ENCODE results near the gene ETS2. TPM values are rescaled to one million over a fixed set of nuclear protein-coding genes. Genes with fewer than 3 reads are reported as not detected.

ETS2 gene
- total and polyA plus RNA-seq, 10 of the 15 experiments (the other 5 are each of a cell fraction or from before 2014, with no cell fraction given) = 0.52 to 8.6 (median 3.8) TPM

DNA sequence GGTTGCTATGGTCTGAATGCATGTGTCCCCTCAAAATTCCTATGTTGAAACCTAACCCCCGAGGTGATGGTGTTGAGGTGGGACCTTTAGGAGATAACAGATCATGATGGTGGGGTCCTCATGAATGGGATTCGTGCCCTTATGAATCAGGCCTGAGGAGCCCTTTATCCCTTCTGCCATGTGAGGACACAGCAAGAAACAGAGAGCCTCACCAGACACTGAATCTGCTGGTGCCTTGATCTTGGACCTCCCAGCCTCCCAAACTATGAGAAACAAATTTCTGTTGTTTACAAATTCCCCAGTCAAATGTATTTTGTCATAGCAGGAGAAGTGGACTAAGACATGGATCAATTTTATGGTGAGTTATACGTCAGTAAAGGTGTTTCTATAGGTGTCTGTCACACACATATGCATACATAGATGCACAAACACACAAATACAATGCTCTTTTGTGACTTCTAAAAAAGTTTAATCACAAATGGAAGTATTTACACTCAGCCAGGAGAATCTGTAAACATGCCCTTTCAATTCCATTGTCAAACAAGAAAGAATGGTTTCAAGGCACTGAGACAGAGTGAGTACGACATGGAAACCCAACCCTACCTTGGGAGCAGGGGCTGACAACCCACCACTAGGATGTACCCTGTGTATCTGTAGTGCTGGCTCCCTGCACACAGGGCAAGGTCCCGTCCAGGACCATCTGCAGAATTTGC is 5.5 kb upstream of the ETS2 start (continued):
- TF ChIP-seq, protein P1, sequence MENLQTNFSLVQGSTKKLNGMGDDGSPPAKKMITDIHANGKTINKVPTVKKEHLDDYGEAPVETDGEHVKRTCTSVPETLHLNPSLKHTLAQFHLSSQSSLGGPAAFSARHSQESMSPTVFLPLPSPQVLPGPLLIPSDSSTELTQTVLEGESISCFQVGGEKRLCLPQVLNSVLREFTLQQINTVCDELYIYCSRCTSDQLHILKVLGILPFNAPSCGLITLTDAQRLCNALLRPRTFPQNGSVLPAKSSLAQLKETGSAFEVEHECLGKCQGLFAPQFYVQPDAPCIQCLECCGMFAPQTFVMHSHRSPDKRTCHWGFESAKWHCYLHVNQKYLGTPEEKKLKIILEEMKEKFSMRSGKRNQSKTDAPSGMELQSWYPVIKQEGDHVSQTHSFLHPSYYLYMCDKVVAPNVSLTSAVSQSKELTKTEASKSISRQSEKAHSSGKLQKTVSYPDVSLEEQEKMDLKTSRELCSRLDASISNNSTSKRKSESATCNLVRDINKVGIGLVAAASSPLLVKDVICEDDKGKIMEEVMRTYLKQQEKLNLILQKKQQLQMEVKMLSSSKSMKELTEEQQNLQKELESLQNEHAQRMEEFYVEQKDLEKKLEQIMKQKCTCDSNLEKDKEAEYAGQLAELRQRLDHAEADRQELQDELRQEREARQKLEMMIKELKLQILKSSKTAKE (IDR thresholded peaks at IDR 0.05; ENCODE audit: low read depth, poor library complexity, severe bottlenecking) = no peak
- TF ChIP-seq RBBP5 (conservative IDR thresholded peaks at IDR 0.05) (no peak), HCFC1 (IDR thresholded peaks at IDR 0.05; ENCODE audit: low read length) (no peak), SMAD1 (IDR thresholded peaks at IDR 0.05; ENCODE audit: low read depth, partially characterized antibody) (no peak), BRCA1 (IDR thresholded peaks at IDR 0.05; ENCODE audit: low read depth, low read length) (no peak), ZSCAN29 (IDR thresholded peaks at IDR 0.05) (no peak), MTA3 (IDR thresholded peaks at IDR 0.05; ENCODE audit: borderline replicate concordance, low read length) (no peak), CHD2 (IDR thresholded peaks at IDR 0.05; ENCODE audit: borderline replicate concordance, low read depth, low read length) (no peak), CREM (IDR thresholded peaks at IDR 0.05; ENCODE audit: low read depth) (no peak), IRF4 (IDR thresholded peaks at IDR 0.05; ENCODE audit: low read depth, low read length) (no peak)
- TF ChIP-seq, protein P2, sequence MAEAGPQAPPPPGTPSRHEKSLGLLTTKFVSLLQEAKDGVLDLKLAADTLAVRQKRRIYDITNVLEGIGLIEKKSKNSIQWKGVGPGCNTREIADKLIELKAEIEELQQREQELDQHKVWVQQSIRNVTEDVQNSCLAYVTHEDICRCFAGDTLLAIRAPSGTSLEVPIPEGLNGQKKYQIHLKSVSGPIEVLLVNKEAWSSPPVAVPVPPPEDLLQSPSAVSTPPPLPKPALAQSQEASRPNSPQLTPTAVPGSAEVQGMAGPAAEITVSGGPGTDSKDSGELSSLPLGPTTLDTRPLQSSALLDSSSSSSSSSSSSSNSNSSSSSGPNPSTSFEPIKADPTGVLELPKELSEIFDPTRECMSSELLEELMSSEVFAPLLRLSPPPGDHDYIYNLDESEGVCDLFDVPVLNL (IDR thresholded peaks at IDR 0.05; ENCODE audit: low read depth, low read length) = no peak
- TF ChIP-seq, protein P3, sequence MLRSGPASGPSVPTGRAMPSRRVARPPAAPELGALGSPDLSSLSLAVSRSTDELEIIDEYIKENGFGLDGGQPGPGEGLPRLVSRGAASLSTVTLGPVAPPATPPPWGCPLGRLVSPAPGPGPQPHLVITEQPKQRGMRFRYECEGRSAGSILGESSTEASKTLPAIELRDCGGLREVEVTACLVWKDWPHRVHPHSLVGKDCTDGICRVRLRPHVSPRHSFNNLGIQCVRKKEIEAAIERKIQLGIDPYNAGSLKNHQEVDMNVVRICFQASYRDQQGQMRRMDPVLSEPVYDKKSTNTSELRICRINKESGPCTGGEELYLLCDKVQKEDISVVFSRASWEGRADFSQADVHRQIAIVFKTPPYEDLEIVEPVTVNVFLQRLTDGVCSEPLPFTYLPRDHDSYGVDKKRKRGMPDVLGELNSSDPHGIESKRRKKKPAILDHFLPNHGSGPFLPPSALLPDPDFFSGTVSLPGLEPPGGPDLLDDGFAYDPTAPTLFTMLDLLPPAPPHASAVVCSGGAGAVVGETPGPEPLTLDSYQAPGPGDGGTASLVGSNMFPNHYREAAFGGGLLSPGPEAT (IDR thresholded peaks at IDR 0.05; ENCODE audit: low read depth) = no peak
- TF ChIP-seq, protein P4, sequence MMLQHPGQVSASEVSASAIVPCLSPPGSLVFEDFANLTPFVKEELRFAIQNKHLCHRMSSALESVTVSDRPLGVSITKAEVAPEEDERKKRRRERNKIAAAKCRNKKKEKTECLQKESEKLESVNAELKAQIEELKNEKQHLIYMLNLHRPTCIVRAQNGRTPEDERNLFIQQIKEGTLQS (IDR thresholded peaks at IDR 0.05; ENCODE audit: borderline replicate concordance, extremely low read depth, low read depth, low read length) = no peak
